ENCODE measurements around the gene GNAZ.

DNA sequence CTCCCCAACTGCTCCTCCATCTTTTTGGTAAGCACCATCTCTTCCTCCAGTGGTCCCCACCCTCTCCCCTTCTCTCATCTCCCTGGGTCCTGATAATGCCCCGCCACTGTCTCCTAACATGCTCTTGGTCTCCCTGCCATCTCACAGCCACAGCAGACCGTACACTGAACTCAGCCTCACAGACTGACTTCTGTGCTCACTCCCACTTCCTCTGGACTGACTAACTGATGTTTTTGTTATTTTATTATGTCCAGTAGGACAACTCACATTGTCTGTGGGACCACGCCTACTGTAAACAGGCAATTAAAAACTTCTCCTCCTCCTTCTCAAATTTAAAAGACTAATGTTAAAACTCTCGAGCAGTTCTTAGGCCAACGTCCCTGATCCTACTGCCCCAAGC, 2.6 kb upstream of the GNAZ start:
- TF ChIP-seq, protein P1, sequence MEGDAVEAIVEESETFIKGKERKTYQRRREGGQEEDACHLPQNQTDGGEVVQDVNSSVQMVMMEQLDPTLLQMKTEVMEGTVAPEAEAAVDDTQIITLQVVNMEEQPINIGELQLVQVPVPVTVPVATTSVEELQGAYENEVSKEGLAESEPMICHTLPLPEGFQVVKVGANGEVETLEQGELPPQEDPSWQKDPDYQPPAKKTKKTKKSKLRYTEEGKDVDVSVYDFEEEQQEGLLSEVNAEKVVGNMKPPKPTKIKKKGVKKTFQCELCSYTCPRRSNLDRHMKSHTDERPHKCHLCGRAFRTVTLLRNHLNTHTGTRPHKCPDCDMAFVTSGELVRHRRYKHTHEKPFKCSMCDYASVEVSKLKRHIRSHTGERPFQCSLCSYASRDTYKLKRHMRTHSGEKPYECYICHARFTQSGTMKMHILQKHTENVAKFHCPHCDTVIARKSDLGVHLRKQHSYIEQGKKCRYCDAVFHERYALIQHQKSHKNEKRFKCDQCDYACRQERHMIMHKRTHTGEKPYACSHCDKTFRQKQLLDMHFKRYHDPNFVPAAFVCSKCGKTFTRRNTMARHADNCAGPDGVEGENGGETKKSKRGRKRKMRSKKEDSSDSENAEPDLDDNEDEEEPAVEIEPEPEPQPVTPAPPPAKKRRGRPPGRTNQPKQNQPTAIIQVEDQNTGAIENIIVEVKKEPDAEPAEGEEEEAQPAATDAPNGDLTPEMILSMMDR (IDR thresholded peaks at IDR 0.05) = no peak
- no peak for TF ChIP-seq POLR2A (IDR thresholded peaks at IDR 0.05)
